ENCODE results near the gene CRIP2.

The CRIP2 gene

GRCh38 chr14:105473677-105474482 lies 741 bp upstream of the CRIP2 start:
- TF ChIP-seq FOXP2 (optimal IDR thresholded peaks at IDR 0.05; ENCODE audit: control extremely low read depth, extremely low read length, insufficient read depth) = no peak
- peak; percentile 53; the same call in 1 of the 2 replicates for TF ChIP-seq POLR2AphosphoS5 (IDR thresholded peaks at IDR 0.05; ENCODE audit: borderline replicate concordance, low read depth, low read length)
- no peak for TF ChIP-seq EZH2 (IDR thresholded peaks at IDR 0.05)
- Histone ChIP-seq H3K9ac (ENCODE audit: insufficient read length) (no peak overlapping the region), H3K27ac (peak overlapping the region; percentile 92), H3K36me3 (ENCODE audit: insufficient read depth, low read length) (peaks cover 13% of the 10 kb centered on the region), H3K9me3 (ENCODE audit: low read depth, low read length) (no peaks in the 10 kb centered on the region), H3K4me3 (peak overlapping the region; percentile 72)
- peak; percentile 78 for DNase-seq (ENCODE audit: low read depth, low spot score)

GRCh38 chr14:105475269-105476096 lies 862 bp downstream of the CRIP2 start:
- no peak for DNase-seq (ENCODE audit: low read depth, low spot score)
- Histone ChIP-seq H3K9ac (ENCODE audit: insufficient read length) (peak overlapping the region; percentile 91), H3K4me3 (peak overlapping the region; percentile 96), H3K36me3 (ENCODE audit: insufficient read depth, low read length) (peaks cover 8% of the 10 kb centered on the region), H3K27ac (peak overlapping the region; percentile 85), H3K9me3 (ENCODE audit: low read depth, low read length) (no peaks in the 10 kb centered on the region)
- no peak; the same call in none of the 2 replicates for TF ChIP-seq POLR2AphosphoS5 (IDR thresholded peaks at IDR 0.05; ENCODE audit: borderline replicate concordance, low read depth, low read length)
- no peak for TF ChIP-seq FOXP2 (optimal IDR thresholded peaks at IDR 0.05; ENCODE audit: control extremely low read depth, extremely low read length, insufficient read depth)
- TF ChIP-seq EZH2 (IDR thresholded peaks at IDR 0.05) = no peak

GRCh38 chr14:105476097-105476830 lies 1.6 kb downstream of the CRIP2 start:
- Histone ChIP-seq H3K9ac (ENCODE audit: insufficient read length) (peak overlapping the region; percentile 91), H3K4me3 (peak overlapping the region; percentile 96), H3K36me3 (ENCODE audit: insufficient read depth, low read length) (peaks cover 8% of the 10 kb centered on the region), H3K9me3 (ENCODE audit: low read depth, low read length) (no peaks in the 10 kb centered on the region), H3K27ac (peak overlapping the region; percentile 85)
- DNase-seq (ENCODE audit: low read depth, low spot score) = no peak
- TF ChIP-seq POLR2AphosphoS5 (IDR thresholded peaks at IDR 0.05; ENCODE audit: borderline replicate concordance, low read depth, low read length) (no peak), FOXP2 (optimal IDR thresholded peaks at IDR 0.05; ENCODE audit: control extremely low read depth, extremely low read length, insufficient read depth) (no peak), EZH2 (IDR thresholded peaks at IDR 0.05) (no peak)

GRCh38 chr14:105476831-105477659 lies 2.4 kb downstream of the CRIP2 start:
- Histone ChIP-seq H3K9ac (ENCODE audit: insufficient read length) (peak overlapping the region; percentile 91), H3K36me3 (ENCODE audit: insufficient read depth, low read length) (peaks cover 8% of the 10 kb centered on the region), H3K27ac (peak overlapping the region; percentile 85), H3K4me3 (peak overlapping the region; percentile 96), H3K9me3 (ENCODE audit: low read depth, low read length) (no peaks in the 10 kb centered on the region)
- TF ChIP-seq FOXP2 (optimal IDR thresholded peaks at IDR 0.05; ENCODE audit: control extremely low read depth, extremely low read length, insufficient read depth) (no peak), EZH2 (IDR thresholded peaks at IDR 0.05) (no peak), POLR2AphosphoS5 (IDR thresholded peaks at IDR 0.05; ENCODE audit: borderline replicate concordance, low read depth, low read length) (no peak)
- no peak for DNase-seq (ENCODE audit: low read depth, low spot score)

GRCh38 chr14:105477660-105478397 lies 3.2 kb downstream of the CRIP2 start:
- Histone ChIP-seq H3K27ac (peak overlapping the region; percentile 85), H3K9me3 (ENCODE audit: low read depth, low read length) (no peaks in the 10 kb centered on the region), H3K9ac (ENCODE audit: insufficient read length) (no peak overlapping the region), H3K4me3 (peak overlapping the region; percentile 96), H3K36me3 (ENCODE audit: insufficient read depth, low read length) (peaks cover 8% of the 10 kb centered on the region)
- TF ChIP-seq POLR2AphosphoS5 (IDR thresholded peaks at IDR 0.05; ENCODE audit: borderline replicate concordance, low read depth, low read length) = no peak
- TF ChIP-seq FOXP2 (optimal IDR thresholded peaks at IDR 0.05; ENCODE audit: control extremely low read depth, extremely low read length, insufficient read depth) = no peak
- TF ChIP-seq EZH2 (IDR thresholded peaks at IDR 0.05) = no peak
- no peak for DNase-seq (ENCODE audit: low read depth, low spot score)

GRCh38 chr14:105478398-105479251 lies 4.0 kb downstream of the CRIP2 start:
- Histone ChIP-seq H3K9ac (ENCODE audit: insufficient read length) (no peak overlapping the region), H3K36me3 (ENCODE audit: insufficient read depth, low read length) (peaks cover 8% of the 10 kb centered on the region), H3K4me3 (no peak overlapping the region), H3K27ac (peak overlapping the region; percentile 31; the same call in 1 of the 2 replicates), H3K9me3 (ENCODE audit: low read depth, low read length) (no peaks in the 10 kb centered on the region)
- TF ChIP-seq POLR2AphosphoS5 (IDR thresholded peaks at IDR 0.05; ENCODE audit: borderline replicate concordance, low read depth, low read length) (no peak), FOXP2 (optimal IDR thresholded peaks at IDR 0.05; ENCODE audit: control extremely low read depth, extremely low read length, insufficient read depth) (no peak), EZH2 (IDR thresholded peaks at IDR 0.05) (no peak)
- no peak for DNase-seq (ENCODE audit: low read depth, low spot score)
